Stimulated activated CD8-positive, alpha-beta memory T cell treated with anti-CD3 and anti-CD28 coated beads, Interleukin-7, amount 100 ng/mL, for 24 hours (primary cell): ENCODE results near the gene FOXP1.

Experiments
- DNase-seq: peaks from one replicate; pipeline ENCODE4 v3.0.0-alpha.2; 2020; ENCODE audit warnings: low read depth

FOXP1 gene

GRCh38 chr3:71077070-71077469 is 506.5 kb downstream of the FOXP1 start:
- DNase-seq, result no peak

- DNase-seq, result no peak
These were observed 507.0 kb downstream of the FOXP1 start for GRCh38 chr3:71076361-71077002.

GRCh38 chr3:71075494-71075893 is 508.0 kb downstream of the FOXP1 start:
- no peak for DNase-seq

- no peak for DNase-seq
These were observed 509.1 kb downstream of the FOXP1 start for GRCh38 chr3:71074423-71074822.

GRCh38 chr3:71072986-71073385 is 510.5 kb downstream of the FOXP1 start:
- no peak for DNase-seq

GRCh38 chr3:71072287-71072686 is 511.2 kb downstream of the FOXP1 start:
- DNase-seq, result no peak

- no peak for DNase-seq
These were observed 512.7 kb downstream of the FOXP1 start for GRCh38 chr3:71070497-71071463.

GRCh38 chr3:71069797-71070196 is 513.7 kb downstream of the FOXP1 start:
- peak; percentile 41 for DNase-seq

- DNase-seq, result no peak
These were observed 515.4 kb downstream of the FOXP1 start for GRCh38 chr3:71067977-71068654.

- no peak for DNase-seq
These were observed 516.7 kb downstream of the FOXP1 start for GRCh38 chr3:71066849-71067261.

GRCh38 chr3:71066356-71066755 is 517.2 kb downstream of the FOXP1 start:
- DNase-seq, result no peak

GRCh38 chr3:71065764-71066013 is 517.8 kb downstream of the FOXP1 start:
- no peak for DNase-seq

GRCh38 chr3:71064956-71065763 is 518.4 kb downstream of the FOXP1 start:
- peak; percentile 30 for DNase-seq

GRCh38 chr3:71064291-71064955 is 519.1 kb downstream of the FOXP1 start:
- DNase-seq, result peak; percentile 31

GRCh38 chr3:71063773-71064290 is 519.7 kb downstream of the FOXP1 start:
- DNase-seq, result no peak

GRCh38 chr3:71062952-71063772 is 520.4 kb downstream of the FOXP1 start:
- DNase-seq, result no peak

GRCh38 chr3:71062037-71062932 is 521.2 kb downstream of the FOXP1 start:
- no peak for DNase-seq

- no peak for DNase-seq
These were observed 521.9 kb downstream of the FOXP1 start for GRCh38 chr3:71061581-71061980.

GRCh38 chr3:71061037-71061436 is 522.5 kb downstream of the FOXP1 start:
- DNase-seq, result no peak
